HepG2 (cell line): ENCODE data around the gene PGS1. TPM values are rescaled to one million over a fixed set of nuclear protein-coding genes. Genes with fewer than 3 reads are reported as not detected.
A peak's percentile ranks its signal among the peaks of the same experiment; 100 is the strongest.

Experiments
- ATF1 ChIP-seq: IDR thresholded peaks from 2 replicates; pipeline ENCODE4 v1.6.1; 2016; ENCODE audit warnings: mild to moderate bottlenecking, control low read depth
- DNMT1 ChIP-seq: sonication (generic); formaldehyde crosslinking; IDR thresholded peaks from 2 replicates; pipeline ENCODE4 v1.5.1; 2020; ENCODE audit warnings: mild to moderate bottlenecking, missing genetic modification reagents
- GABPA ChIP-seq, 2 experiments: IDR thresholded peaks; 2 replicates each; pipeline ENCODE4 v1.6.1; 2011 to 2016; ENCODE audit warnings: low read depth in 2 of 2, low read length in 1 of 2, missing biosample characterization in 1 of 2, missing genetic modification characterization in 1 of 2
- GABPB1 ChIP-seq: IDR thresholded peaks from 2 replicates; pipeline ENCODE4 v1.6.1; 2016; ENCODE audit warnings: mild to moderate bottlenecking, missing genetic modification reagents, moderate library complexity, missing compliant biosample characterization
- HMGA1 ChIP-seq: sonication (generic); formaldehyde crosslinking; conservative IDR thresholded peaks from 2 replicates; pipeline ENCODE4 v1.4.0; 2020; ENCODE audit warnings: missing genetic modification reagents
- HNRNPH1 ChIP-seq: fragments of 200-400 bp; formaldehyde crosslinking; optimal IDR thresholded peaks from 2 replicates; pipeline ENCODE3; 2017; ENCODE audit warnings: mild to moderate bottlenecking, low read depth, low read length
- SKIL ChIP-seq: sonication (generic); formaldehyde crosslinking; IDR thresholded peaks from 2 replicates; pipeline ENCODE4 v1.8.0; 2022; ENCODE audit warnings: missing genetic modification reagents, mild to moderate bottlenecking, moderate library complexity, borderline replicate concordance
- STAT5B ChIP-seq: sonication (generic); formaldehyde crosslinking; IDR thresholded peaks from 2 replicates; pipeline ENCODE4 v1.4.0; 2020; ENCODE audit warnings: missing genetic modification reagents
- SUZ12 ChIP-seq: fragments of 150-350 bp; IDR thresholded peaks from 2 replicates; pipeline ENCODE4 v1.6.1; 2014; ENCODE audit warnings: low read depth, low read length
- TFAP4 ChIP-seq: sonication (generic); IDR thresholded peaks from 2 replicates; pipeline ENCODE4 v1.6.1; 2016; ENCODE audit warnings: low read depth, borderline replicate concordance
- ZNF205 ChIP-seq: IDR thresholded peaks from 2 replicates; pipeline ENCODE4 v1.6.1; 2018; ENCODE audit warnings: missing biosample characterization, missing genetic modification reagents
- ZNF224 ChIP-seq: sonication (generic); formaldehyde crosslinking; IDR thresholded peaks from 2 replicates; pipeline ENCODE4 v1.5.0; 2020; ENCODE audit warnings: mild to moderate bottlenecking, missing genetic modification reagents
- ZNF33B ChIP-seq: sonication (generic); formaldehyde crosslinking; IDR thresholded peaks from 2 replicates; pipeline ENCODE4 v1.5.1; 2020; ENCODE audit warnings: mild to moderate bottlenecking, missing genetic modification reagents
- ZNF547 ChIP-seq: sonication (generic); formaldehyde crosslinking; IDR thresholded peaks from 2 replicates; pipeline ENCODE4 v1.5.1; 2020; ENCODE audit warnings: mild to moderate bottlenecking, missing genetic modification reagents
- ZNF570 ChIP-seq: sonication (generic); formaldehyde crosslinking; IDR thresholded peaks from 2 replicates; pipeline ENCODE4 v1.4.0; 2020; ENCODE audit warnings: mild to moderate bottlenecking, missing genetic modification reagents, borderline replicate concordance
- ZNF777 ChIP-seq: sonication (generic); formaldehyde crosslinking; IDR thresholded peaks from 2 replicates; pipeline ENCODE4 v1.4.0; 2020; ENCODE audit warnings: missing genetic modification reagents
- ZNF879 ChIP-seq: sonication (generic); formaldehyde crosslinking; IDR thresholded peaks from 2 replicates; pipeline ENCODE4 v1.8.1; 2023; ENCODE audit warnings: missing genetic modification reagents
- polyA plus RNA-seq, 8 experiments: library from polyadenylated mRNA; depleted of rRNA in 3 of 8; stranded (reverse) in 7 of 8; unstranded in 1 of 8; fragments of >200 nt; fragmentation: Illumina TruSeq in 4 of 8; extraction: Trizol in 4 of 8; gene quantifications; 2 replicates each; pipeline versions ENCODE4 v1.2.1 to v1.2.3, GENCODE V29; 2011 to 2016; ENCODE audit warnings: low read depth in 4 of 8, missing spikeins in 1 of 8, mixed read lengths in 1 of 8; ENCODE audit not compliant: insufficient read depth in 1 of 8
- total RNA-seq, 5 experiments: library from RNA; depleted of rRNA; stranded (reverse); fragments of >200 nt; fragmentation: Illumina TruSeq; extraction: Trizol; gene quantifications; 2 replicates each; pipeline ENCODE4 v1.2.3, GENCODE V29; 2016; ENCODE audit warnings: low read depth in 1 of 5
- TF ChIP-seq, protein P1 (sequence below): sonication (generic); formaldehyde crosslinking; IDR thresholded peaks from 2 replicates; pipeline ENCODE4 v1.5.0; 2020; ENCODE audit warnings: missing genetic modification reagents, mild to moderate bottlenecking, borderline replicate concordance
- TF ChIP-seq, protein P2 (sequence below): IDR thresholded peaks from 2 replicates; pipeline ENCODE4 v1.6.1; 2016; ENCODE audit warnings: missing genetic modification reagents, missing compliant biosample characterization
- TF ChIP-seq, protein P3 (sequence below): sonication (generic); formaldehyde crosslinking; conservative IDR thresholded peaks from 2 replicates; pipeline ENCODE4 v1.8.1; 2023; ENCODE audit warnings: missing genetic modification reagents
- TF ChIP-seq, protein P4 (sequence below): sonication (generic); formaldehyde crosslinking; IDR thresholded peaks from 2 replicates; pipeline ENCODE4 v1.5.0; 2020; ENCODE audit warnings: missing genetic modification reagents

Gene PGS1
- total and polyA plus RNA-seq, 2 of the 13 experiments (the other 11 are each of a cell fraction or from before 2014, with no cell fraction given) = 25.9 to 31.5 TPM

- TF ChIP-seq GABPA (IDR thresholded peaks at IDR 0.05; ENCODE audit: low read depth, low read length) (no peak), GABPA (CRISPR knock-in tag; IDR thresholded peaks at IDR 0.05; ENCODE audit: low read depth) (no peak; the same call in 1 of the 2 replicates), HNRNPH1 (no peak), DNMT1 (no peak), ZNF570 (CRISPR knock-in tag) (no peak), ZNF224 (CRISPR knock-in tag) (0 out of 2 replicates have a peak, but pooled peaks have one; percentile 69), ZNF205 (CRISPR knock-in tag) (0 out of 2 replicates have a peak, but pooled peaks have one; percentile 39), SUZ12 (no peak), TFAP4 (peak; percentile 42; the same call in 1 of the 2 replicates), SKIL (CRISPR knock-in tag) (0 out of 2 replicates have a peak, but pooled peaks have one; percentile 34), GABPB1 (CRISPR knock-in tag) (peak; percentile 47; the same call in 1 of the 2 replicates), ZNF777 (CRISPR knock-in tag) (no peak), HMGA1 (CRISPR knock-in tag) (no peak), STAT5B (CRISPR knock-in tag) (no peak), ZNF33B (CRISPR knock-in tag) (0 out of 2 replicates have a peak, but pooled peaks have one; percentile 54), ZNF547 (peak; percentile 44; the same call in 1 of the 2 replicates), ATF1 (CRISPR knock-in tag) (peak; percentile 67; the same call in 1 of the 2 replicates), ZNF879 (CRISPR knock-in tag) (no peak)
- TF ChIP-seq, protein P1, sequence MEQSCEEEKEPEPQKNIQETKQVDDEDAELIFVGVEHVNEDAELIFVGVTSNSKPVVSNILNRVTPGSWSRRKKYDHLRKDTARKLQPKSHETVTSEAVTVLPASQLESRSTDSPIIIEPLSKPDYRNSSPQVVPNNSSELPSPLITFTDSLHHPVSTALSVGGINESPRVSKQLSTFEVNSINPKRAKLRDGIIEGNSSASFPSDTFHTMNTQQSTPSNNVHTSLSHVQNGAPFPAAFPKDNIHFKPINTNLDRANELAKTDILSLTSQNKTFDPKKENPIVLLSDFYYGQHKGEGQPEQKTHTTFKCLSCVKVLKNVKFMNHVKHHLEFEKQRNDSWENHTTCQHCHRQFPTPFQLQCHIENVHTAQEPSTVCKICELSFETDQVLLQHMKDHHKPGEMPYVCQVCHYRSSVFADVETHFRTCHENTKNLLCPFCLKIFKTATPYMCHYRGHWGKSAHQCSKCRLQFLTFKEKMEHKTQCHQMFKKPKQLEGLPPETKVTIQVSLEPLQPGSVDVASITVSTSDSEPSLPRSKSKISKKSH (CRISPR knock-in tag) = 0 out of 2 replicates have a peak, but pooled peaks have one; percentile 33
- TF ChIP-seq, protein P2, sequence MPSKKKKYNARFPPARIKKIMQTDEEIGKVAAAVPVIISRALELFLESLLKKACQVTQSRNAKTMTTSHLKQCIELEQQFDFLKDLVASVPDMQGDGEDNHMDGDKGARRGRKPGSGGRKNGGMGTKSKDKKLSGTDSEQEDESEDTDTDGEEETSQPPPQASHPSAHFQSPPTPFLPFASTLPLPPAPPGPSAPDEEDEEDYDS (CRISPR knock-in tag) = no peak
- TF ChIP-seq, protein P3, sequence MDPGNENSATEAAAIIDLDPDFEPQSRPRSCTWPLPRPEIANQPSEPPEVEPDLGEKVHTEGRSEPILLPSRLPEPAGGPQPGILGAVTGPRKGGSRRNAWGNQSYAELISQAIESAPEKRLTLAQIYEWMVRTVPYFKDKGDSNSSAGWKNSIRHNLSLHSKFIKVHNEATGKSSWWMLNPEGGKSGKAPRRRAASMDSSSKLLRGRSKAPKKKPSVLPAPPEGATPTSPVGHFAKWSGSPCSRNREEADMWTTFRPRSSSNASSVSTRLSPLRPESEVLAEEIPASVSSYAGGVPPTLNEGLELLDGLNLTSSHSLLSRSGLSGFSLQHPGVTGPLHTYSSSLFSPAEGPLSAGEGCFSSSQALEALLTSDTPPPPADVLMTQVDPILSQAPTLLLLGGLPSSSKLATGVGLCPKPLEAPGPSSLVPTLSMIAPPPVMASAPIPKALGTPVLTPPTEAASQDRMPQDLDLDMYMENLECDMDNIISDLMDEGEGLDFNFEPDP (CRISPR knock-in tag) = no peak
- TF ChIP-seq, protein P4, sequence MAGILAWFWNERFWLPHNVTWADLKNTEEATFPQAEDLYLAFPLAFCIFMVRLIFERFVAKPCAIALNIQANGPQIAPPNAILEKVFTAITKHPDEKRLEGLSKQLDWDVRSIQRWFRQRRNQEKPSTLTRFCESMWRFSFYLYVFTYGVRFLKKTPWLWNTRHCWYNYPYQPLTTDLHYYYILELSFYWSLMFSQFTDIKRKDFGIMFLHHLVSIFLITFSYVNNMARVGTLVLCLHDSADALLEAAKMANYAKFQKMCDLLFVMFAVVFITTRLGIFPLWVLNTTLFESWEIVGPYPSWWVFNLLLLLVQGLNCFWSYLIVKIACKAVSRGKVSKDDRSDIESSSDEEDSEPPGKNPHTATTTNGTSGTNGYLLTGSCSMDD = no peak
These were observed 54.0 kb downstream of the PGS1 start (continued) for GRCh38 chr17:78432226-78433012.
